Measurements from ENCODE around the gene CAND1.

Gene CAND1

DNA sequence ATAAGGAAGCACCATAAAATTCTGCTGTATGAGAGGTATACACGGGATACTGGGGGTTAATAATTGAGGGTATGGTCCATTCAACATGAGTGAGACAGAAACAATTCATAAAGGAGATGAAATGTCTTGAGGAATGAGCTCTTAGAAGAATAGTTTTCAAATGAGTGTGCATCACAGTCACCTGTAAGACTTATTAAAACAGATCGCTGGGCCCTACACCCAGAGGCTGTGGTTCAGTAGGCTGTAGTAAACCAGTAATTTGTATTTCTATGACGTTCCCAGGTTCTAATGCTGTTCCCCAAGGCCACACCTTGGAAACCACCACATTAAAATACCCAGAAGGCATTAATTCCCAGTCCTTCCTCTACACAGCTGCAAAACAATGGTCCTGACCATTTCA lies 49.6 kb downstream of the CAND1 start:
- no peak for DNase-seq (ENCODE audit: low read depth)
- TF ChIP-seq, protein P1, sequence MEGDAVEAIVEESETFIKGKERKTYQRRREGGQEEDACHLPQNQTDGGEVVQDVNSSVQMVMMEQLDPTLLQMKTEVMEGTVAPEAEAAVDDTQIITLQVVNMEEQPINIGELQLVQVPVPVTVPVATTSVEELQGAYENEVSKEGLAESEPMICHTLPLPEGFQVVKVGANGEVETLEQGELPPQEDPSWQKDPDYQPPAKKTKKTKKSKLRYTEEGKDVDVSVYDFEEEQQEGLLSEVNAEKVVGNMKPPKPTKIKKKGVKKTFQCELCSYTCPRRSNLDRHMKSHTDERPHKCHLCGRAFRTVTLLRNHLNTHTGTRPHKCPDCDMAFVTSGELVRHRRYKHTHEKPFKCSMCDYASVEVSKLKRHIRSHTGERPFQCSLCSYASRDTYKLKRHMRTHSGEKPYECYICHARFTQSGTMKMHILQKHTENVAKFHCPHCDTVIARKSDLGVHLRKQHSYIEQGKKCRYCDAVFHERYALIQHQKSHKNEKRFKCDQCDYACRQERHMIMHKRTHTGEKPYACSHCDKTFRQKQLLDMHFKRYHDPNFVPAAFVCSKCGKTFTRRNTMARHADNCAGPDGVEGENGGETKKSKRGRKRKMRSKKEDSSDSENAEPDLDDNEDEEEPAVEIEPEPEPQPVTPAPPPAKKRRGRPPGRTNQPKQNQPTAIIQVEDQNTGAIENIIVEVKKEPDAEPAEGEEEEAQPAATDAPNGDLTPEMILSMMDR (IDR thresholded peaks at IDR 0.05; ENCODE audit: control insufficient read depth, extremely low read depth, insufficient read depth) = no peak
- H3K4me3 ChIP-seq (ENCODE audit: low read depth, low read length) = no peak overlapping the region

DNA sequence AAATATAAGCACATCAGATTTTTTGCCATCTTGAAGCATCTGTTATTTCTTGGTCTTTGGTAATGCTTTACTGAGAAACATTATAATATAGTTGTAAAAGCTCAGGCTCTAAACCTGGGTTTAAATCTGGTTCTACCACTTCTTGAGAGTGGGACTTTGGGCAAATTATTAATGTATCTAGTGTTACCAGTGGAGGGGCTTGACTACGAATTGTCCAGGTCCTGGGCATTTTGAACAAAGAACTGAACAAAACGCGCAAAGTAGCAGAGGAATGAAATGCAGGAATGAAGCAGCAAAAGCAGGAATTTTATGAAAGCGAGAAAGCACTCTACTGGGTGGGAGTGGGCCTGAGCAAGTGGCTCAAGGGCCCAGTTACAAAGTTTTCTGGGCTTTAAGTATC lies 50.8 kb downstream of the CAND1 start:
- no peak for DNase-seq (ENCODE audit: low read depth)
- no peak overlapping the region for H3K4me3 ChIP-seq (ENCODE audit: low read depth, low read length)
- TF ChIP-seq, protein P1 (IDR thresholded peaks at IDR 0.05; ENCODE audit: control insufficient read depth, extremely low read depth, insufficient read depth) = no peak

DNA sequence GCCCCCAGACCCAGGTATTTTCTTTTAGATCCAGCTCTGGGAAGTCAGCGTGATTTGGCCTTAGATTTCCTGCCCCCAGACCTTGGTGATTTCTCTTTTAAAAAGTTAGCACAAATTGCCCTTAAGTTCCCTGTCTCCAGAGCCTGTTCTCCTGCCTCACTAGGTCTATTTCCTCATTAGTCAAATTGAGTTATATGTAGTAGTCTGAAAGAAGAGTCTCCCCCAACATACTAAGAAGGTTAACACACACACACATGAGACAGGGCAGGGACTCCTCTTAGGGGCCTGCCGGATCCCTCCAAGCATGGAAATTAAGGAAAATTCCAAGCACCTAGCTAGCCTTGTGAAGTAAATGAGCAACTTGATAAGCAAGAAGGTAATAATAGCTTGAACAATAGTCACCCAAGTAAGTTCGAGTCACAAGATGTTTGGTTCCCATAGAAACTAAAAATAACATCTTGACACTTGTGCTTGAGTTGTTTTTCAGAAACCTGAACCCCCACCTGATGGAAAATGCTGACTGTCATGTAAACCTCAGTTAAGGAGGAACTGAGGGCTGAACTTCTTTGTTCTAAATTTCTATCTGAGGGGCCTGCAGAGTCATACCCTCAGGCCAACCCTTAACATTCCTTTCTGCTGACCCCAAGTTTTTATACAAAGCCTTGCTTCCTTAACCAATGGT lies 51.6 kb downstream of the CAND1 start:
- TF ChIP-seq, protein P1 (IDR thresholded peaks at IDR 0.05; ENCODE audit: control insufficient read depth, extremely low read depth, insufficient read depth) = no peak
- DNase-seq (ENCODE audit: low read depth) = no peak
- no peak overlapping the region for H3K4me3 ChIP-seq (ENCODE audit: low read depth, low read length)

DNA sequence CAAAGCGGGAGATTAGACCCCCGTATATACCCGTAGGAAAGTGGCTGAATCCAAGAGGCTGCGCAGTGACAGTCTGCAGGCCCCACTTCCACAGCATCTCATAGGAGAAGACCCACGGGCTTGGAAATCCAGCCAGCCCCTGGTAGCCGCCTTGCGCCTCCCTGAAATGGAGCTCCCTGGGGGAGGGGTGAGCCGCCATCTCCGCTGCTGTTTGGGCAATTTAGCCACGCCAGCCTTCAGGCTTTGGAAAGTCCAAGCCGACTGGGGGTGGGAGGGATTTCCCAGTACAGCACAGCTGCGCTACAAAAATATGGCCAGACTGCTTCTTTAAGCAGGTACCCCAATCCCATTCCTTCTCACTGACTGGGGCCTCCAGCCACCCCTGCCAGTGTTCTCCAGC lies 53.4 kb downstream of the CAND1 start:
- TF ChIP-seq, protein P1 (IDR thresholded peaks at IDR 0.05; ENCODE audit: control insufficient read depth, extremely low read depth, insufficient read depth) = no peak
- DNase-seq (ENCODE audit: low read depth) = no peak
- H3K4me3 ChIP-seq (ENCODE audit: low read depth, low read length) = no peak overlapping the region

DNA sequence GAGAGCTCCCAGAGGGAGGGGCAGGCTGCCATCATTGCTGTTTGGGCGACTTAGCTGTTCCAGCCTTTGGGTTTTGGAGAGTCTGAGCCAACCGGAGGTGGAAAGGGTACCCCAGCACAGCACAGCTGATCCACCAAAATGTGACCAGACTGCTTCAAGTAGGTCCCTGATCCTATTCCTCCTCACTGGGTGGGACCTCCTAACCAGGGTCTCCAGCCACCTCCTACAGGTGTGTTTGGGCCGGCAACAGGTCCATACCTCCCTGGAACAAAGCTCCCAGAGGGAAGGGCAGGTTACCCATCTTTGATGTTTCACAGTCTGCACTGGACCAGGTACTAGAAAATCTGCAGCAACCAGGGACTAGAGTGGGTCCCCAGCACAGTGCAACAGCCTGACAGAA lies 53.8 kb downstream of the CAND1 start:
- DNase-seq (ENCODE audit: low read depth) = no peak
- TF ChIP-seq, protein P1 (IDR thresholded peaks at IDR 0.05; ENCODE audit: control insufficient read depth, extremely low read depth, insufficient read depth) = no peak
- no peak overlapping the region for H3K4me3 ChIP-seq (ENCODE audit: low read depth, low read length)

DNA sequence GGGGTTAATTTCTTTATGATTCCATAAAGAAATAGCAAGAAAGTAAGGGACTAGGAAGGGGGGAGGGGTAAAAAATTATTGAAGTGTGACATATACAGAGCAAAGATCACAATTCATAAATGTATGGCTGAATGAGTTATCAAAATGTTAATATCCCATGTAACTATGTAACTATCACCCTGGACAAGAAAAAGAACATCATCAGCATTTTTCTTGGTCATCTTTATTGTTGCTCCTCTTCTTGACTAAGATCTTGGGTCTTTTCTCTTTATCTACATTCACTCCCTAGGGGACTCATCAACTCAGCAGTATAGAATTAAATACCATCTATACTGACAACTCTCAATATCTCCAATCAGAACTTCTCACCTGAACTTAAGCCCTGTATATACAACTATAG lies 57.5 kb downstream of the CAND1 start:
- TF ChIP-seq, protein P1 (IDR thresholded peaks at IDR 0.05; ENCODE audit: control insufficient read depth, extremely low read depth, insufficient read depth) = no peak
- no peak overlapping the region for H3K4me3 ChIP-seq (ENCODE audit: low read depth, low read length)
- no peak for DNase-seq (ENCODE audit: low read depth)

DNA sequence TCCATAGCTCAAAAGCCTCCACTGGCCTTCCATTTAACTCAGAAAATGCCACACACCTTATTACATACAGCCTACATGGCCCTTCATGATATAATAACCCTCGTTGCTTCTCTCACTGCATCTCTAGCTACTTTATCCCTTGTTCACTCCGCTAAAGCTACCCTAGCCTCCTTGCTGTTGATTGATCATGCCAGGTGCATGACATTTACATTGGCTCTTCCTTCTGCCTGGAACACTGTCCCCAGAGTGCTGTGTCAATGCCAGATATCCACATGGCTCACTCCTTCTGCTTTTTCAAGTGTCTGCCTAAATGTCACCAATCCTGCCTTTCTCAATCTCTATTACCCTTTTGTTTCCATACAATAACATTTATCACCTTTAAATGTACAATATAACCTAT lies 58.3 kb downstream of the CAND1 start:
- TF ChIP-seq, protein P1 (IDR thresholded peaks at IDR 0.05; ENCODE audit: control insufficient read depth, extremely low read depth, insufficient read depth) = no peak
- no peak for DNase-seq (ENCODE audit: low read depth)
- no peak overlapping the region for H3K4me3 ChIP-seq (ENCODE audit: low read depth, low read length)
